DOHH2 (cell line): ENCODE results near the gene UBASH3A.

ENCODE experiments used
- EZH2phosphoT487 ChIP-seq: fragments of 200-600 bp; sonication (generic); IDR thresholded peaks from 2 replicates; pipeline ENCODE4 v1.6.1; 2017; ENCODE audit warnings: borderline replicate concordance, mild to moderate bottlenecking, antibody characterized with exemption, low read length, moderate library complexity, mixed read lengths
- TF ChIP-seq, protein P1 (sequence below): fragments of 200-600 bp; sonication (generic); IDR thresholded peaks from one replicate; pipeline ENCODE4 v1.5.1; 2014; ENCODE audit warnings: antibody characterized with exemption, mild to moderate bottlenecking, low read depth, low read length; ENCODE audit not compliant: poor library complexity, severe bottlenecking

DNA sequence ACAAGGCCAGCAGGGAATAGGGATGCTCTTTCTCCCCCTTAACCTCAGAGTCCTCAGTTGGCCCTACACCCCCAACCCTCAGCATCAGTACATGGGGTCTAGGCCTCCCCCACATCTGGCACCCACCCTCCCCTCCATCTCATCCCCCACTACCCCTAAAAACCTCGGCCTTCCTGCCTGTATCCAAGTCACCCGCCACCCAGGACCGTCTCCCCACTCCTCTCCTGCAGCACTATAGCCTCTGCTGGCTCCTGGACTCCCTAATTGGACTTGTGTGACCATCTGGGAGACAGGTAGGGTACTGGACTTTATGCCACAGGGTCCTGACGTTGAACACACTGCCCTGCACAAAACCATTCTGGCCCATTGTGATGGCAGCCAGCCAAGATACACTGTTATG lies 86.3 kb downstream of the UBASH3A start:
- TF ChIP-seq, protein P1, sequence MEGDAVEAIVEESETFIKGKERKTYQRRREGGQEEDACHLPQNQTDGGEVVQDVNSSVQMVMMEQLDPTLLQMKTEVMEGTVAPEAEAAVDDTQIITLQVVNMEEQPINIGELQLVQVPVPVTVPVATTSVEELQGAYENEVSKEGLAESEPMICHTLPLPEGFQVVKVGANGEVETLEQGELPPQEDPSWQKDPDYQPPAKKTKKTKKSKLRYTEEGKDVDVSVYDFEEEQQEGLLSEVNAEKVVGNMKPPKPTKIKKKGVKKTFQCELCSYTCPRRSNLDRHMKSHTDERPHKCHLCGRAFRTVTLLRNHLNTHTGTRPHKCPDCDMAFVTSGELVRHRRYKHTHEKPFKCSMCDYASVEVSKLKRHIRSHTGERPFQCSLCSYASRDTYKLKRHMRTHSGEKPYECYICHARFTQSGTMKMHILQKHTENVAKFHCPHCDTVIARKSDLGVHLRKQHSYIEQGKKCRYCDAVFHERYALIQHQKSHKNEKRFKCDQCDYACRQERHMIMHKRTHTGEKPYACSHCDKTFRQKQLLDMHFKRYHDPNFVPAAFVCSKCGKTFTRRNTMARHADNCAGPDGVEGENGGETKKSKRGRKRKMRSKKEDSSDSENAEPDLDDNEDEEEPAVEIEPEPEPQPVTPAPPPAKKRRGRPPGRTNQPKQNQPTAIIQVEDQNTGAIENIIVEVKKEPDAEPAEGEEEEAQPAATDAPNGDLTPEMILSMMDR: no peak
- no peak for TF ChIP-seq EZH2phosphoT487
